ENCODE measurements around the gene TMEM209. TPM values are rescaled to one million over a fixed set of nuclear protein-coding genes. Genes with fewer than 3 reads are reported as not detected.

TMEM209 gene
- total and polyA plus RNA-seq, 3 experiments from 2014 or later = 43.1 to 55.7 (median 52.1) TPM

DNA sequence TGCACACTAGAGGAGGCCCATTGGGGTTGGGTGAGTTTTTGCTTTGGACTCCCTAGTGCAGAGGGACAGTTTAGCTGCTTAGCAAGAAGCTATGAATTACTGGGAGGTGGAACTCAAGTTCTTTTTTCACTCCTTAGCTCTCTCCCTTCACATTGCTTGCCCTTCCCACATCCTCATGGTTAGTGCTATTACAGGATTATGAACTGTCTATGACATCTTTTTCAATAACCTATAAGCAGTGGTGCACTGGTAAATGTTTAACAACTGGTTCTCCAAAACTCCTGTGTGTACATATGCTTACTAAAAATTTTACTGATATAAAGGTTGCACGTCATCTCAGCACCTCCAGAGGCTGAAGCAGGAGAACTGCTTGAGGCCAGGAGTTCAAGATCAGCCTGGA, 8.6 kb upstream of the TMEM209 start:
- Histone ChIP-seq H3K36me3 (ENCODE audit: insufficient read depth, low read length) (no peaks in the 10 kb centered on the region), H3K4me3 (ENCODE audit: low read length) (no peak overlapping the region), H3K9me3 (ENCODE audit: low read length) (no peaks in the 10 kb centered on the region), H3K27ac (ENCODE audit: low read depth, low read length) (no peak overlapping the region), H3K4me1 (ENCODE audit: insufficient read depth, low read length) (no peaks in the 10 kb centered on the region), H3K27me3 (ENCODE audit: insufficient read depth, low read length, poor library complexity, severe bottlenecking) (no peaks in the 10 kb centered on the region)
- Mint-ChIP-seq H3K4me3 (no peak overlapping the region), H3K4me1 (no peaks in the 10 kb centered on the region), H3K27me3 (peaks cover 13 to 22% of the 10 kb centered on the region in 2 donors), H3K27ac (no peak overlapping the region), H3K9me3 (no peaks in the 10 kb centered on the region), H3K36me3 (no peaks in the 10 kb centered on the region)
- ChIA-PET CTCF (no interaction called here), POLR2A (interaction anchor here (0.7 kb wide), 1 partner anchor 1003 kb away, joined by 4 read pairs; no protein-coding TSS in a partner anchor)
- no peak for DNase-seq

DNA sequence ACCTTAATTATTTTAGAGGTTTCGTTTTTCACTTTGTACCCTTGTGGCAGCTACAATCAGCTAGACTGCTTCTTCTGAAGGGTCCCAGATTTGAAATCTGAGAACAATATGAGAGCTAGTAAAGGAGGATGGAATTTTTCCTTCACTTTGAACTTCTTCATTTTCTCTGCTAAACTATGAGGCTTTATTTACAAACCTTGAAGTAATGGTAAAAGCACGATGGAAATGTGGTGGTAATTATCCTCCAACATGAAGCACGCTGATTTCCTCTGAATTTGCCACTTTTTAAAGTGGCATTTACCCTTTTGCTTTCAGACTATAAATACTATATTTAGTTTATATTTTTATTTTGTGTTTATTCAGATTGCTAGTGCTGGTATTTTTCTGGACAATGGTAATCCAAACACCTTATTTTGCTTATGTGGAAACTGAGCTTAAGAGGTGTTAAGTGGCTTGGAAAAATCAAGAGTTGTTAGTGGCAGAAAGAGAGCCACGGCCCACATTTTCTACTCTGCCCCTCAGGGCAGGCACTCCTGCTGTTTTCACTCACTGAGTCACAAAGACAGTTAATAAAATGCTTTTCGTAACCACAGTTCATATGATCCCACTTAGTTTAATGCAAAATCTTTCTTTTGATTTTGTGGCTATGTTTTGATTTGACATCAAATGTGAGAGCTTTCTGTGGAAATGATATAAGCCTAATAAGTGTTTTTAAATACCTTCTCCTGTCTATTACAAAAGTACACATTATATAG, 5.2 kb upstream of the TMEM209 start:
- Histone ChIP-seq H3K4me3 (ENCODE audit: low read length) (no peak overlapping the region), H3K4me1 (ENCODE audit: insufficient read depth, low read length) (peaks cover 6% of the 10 kb centered on the region), H3K9me3 (ENCODE audit: low read length) (no peaks in the 10 kb centered on the region), H3K27ac (ENCODE audit: low read depth, low read length) (no peak overlapping the region), H3K27me3 (ENCODE audit: insufficient read depth, low read length, poor library complexity, severe bottlenecking) (no peaks in the 10 kb centered on the region), H3K36me3 (ENCODE audit: insufficient read depth, low read length) (no peaks in the 10 kb centered on the region)
- POLR2A ChIA-PET = no interaction called here
- CTCF ChIA-PET = interaction anchor here (1.3 kb wide), 1 partner anchor 20 kb away, joined by 3 read pairs; no protein-coding TSS in a partner anchor
- Mint-ChIP-seq H3K27ac (no peak overlapping the region), H3K9me3 (no peaks in the 10 kb centered on the region), H3K36me3 (peaks cover 0 to under 1% (median 0%) of the 10 kb centered on the region in 3 donors), H3K4me1 (peaks cover 3 to 6% (median 4%) of the 10 kb centered on the region in 3 donors), H3K27me3 (peaks cover 9 to 22% of the 10 kb centered on the region in 2 donors), H3K4me3 (no peak overlapping the region)
- no peak for DNase-seq

DNA sequence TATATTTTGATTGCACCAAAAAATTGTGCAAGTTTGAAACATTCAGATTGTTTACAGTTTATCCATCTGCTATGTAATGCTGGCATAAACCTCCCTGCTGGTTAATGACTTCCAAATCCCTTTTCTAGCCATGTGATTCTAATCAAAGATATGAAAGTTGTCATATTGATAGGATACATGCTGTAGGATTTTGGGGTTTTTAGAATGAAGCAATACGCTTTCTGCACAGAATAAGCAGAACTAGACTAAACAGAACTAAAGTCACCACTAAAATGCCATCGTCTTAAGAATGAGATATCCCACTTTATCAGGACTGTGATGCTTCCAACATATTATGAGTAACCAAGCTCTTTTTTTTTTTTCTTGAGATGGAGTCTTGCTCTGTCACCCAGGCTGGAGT, 3.3 kb upstream of the TMEM209 start:
- Histone ChIP-seq H3K27me3 (ENCODE audit: insufficient read depth, low read length, poor library complexity, severe bottlenecking) (no peaks in the 10 kb centered on the region), H3K4me3 (ENCODE audit: low read length) (no peak overlapping the region), H3K36me3 (ENCODE audit: insufficient read depth, low read length) (no peaks in the 10 kb centered on the region), H3K27ac (ENCODE audit: low read depth, low read length) (no peak overlapping the region), H3K9me3 (ENCODE audit: low read length) (no peaks in the 10 kb centered on the region), H3K4me1 (ENCODE audit: insufficient read depth, low read length) (peaks cover 6% of the 10 kb centered on the region)
- Mint-ChIP-seq H3K9me3 (no peaks in the 10 kb centered on the region), H3K27me3 (peaks cover 3 to 13% of the 10 kb centered on the region in 2 donors), H3K4me1 (peaks cover 10 to 21% (median 15%) of the 10 kb centered on the region in 3 donors), H3K4me3 (no peak overlapping the region), H3K36me3 (peaks cover 0 to 10% (median 0%) of the 10 kb centered on the region in 3 donors), H3K27ac (no peak overlapping the region)
- DNase-seq = no peak
- ChIA-PET CTCF (no interaction called here), POLR2A (no interaction called here)

DNA sequence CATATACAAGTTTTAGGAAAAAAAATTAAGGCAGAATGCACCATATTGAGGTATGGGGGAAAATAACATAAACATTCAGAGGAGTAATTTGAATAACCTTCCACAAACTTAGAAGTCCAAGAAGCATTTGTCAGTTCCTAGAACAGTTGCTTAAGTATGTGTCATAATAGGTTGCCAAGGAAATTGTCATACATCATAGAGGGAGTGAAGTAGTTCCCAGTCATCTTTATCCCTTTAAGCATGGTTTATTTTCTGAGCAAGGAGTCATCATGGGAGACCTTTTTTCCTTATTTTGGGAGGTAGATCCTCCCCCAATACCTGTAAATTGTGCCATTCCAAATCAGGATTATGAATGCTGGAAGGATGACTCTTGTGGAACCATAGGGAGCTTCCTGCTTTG, 2.4 kb upstream of the TMEM209 start, which contains the start of gene SSMEM1:
SSMEM1 (plus strand) TSS at position 219 of the 400 bp plus-strand sequence; CDS start at position 270, 51 bp downstream.
- H3K4me3 ChIP-seq (ENCODE audit: low read length) = no peak within 1 kb of the TSS
- H3K9me3 ChIP-seq (ENCODE audit: low read length) = no peaks in the 10 kb centered on the region
- ChIA-PET POLR2A (no interaction called here), CTCF (no interaction called here)
- H3K27ac Mint-ChIP-seq = no peak within 1 kb of the TSS
- no peaks in the 10 kb centered on the region for H3K9me3 Mint-ChIP-seq
- H3K27me3 Mint-ChIP-seq = peaks cover 0 to 7% of the 10 kb centered on the region in 2 donors
- H3K36me3 ChIP-seq (ENCODE audit: insufficient read depth, low read length) = no peaks in the 10 kb centered on the region
- peak within 1 kb of the TSS in 5 of 7 donors; percentile 14 to 75 (median 55) for H3K4me3 Mint-ChIP-seq
- peaks cover 6% of the 10 kb centered on the region for H3K4me1 ChIP-seq (ENCODE audit: insufficient read depth, low read length)
- peaks cover 14 to 27% (median 20%) of the 10 kb centered on the region in 3 donors for H3K4me1 Mint-ChIP-seq
- no peak for DNase-seq
- peak within 1 kb of the TSS; percentile 44 for H3K27ac ChIP-seq (ENCODE audit: low read depth, low read length)
- H3K27me3 ChIP-seq (ENCODE audit: insufficient read depth, low read length, poor library complexity, severe bottlenecking) = no peaks in the 10 kb centered on the region
- H3K36me3 Mint-ChIP-seq = peaks cover 5 to 16% (median 5%) of the 10 kb centered on the region in 3 donors

DNA sequence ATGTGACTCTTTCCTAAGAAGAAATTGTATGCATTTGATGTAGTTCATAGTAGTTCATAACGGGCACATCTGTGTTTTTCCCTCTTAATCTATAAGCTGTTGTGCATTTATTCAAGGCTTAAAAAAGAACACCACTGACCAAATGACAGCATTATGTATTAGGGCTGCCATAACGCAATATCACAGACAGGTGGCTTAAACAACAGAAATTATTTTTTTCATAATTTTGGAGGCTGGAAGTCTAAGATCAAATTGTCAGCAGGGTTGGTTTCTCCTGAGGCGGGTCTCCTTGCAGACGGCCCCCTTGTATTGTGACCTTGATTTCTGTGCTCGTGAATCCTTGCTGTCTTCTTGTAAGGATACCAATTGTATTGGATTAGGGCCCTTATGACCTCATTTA, 1.8 kb upstream of the TMEM209 start:
- DNase-seq = no peak
- Histone ChIP-seq H3K27ac (ENCODE audit: low read depth, low read length) (peak overlapping the region; percentile 44), H3K9me3 (ENCODE audit: low read length) (no peaks in the 10 kb centered on the region), H3K27me3 (ENCODE audit: insufficient read depth, low read length, poor library complexity, severe bottlenecking) (no peaks in the 10 kb centered on the region), H3K4me1 (ENCODE audit: insufficient read depth, low read length) (peaks cover 6% of the 10 kb centered on the region), H3K36me3 (ENCODE audit: insufficient read depth, low read length) (no peaks in the 10 kb centered on the region), H3K4me3 (ENCODE audit: low read length) (no peak overlapping the region)
- Mint-ChIP-seq H3K27ac (no peak overlapping the region), H3K4me1 (peaks cover 17 to 31% (median 20%) of the 10 kb centered on the region in 3 donors), H3K36me3 (peaks cover 5 to 22% (median 8%) of the 10 kb centered on the region in 3 donors), H3K9me3 (no peaks in the 10 kb centered on the region), H3K4me3 (peak overlapping the region in 5 of 7 donors; percentile 14 to 75 (median 55)), H3K27me3 (peaks cover 0 to 3% of the 10 kb centered on the region in 2 donors)
- POLR2A ChIA-PET = no interaction called here
- CTCF ChIA-PET = no interaction called here

DNA sequence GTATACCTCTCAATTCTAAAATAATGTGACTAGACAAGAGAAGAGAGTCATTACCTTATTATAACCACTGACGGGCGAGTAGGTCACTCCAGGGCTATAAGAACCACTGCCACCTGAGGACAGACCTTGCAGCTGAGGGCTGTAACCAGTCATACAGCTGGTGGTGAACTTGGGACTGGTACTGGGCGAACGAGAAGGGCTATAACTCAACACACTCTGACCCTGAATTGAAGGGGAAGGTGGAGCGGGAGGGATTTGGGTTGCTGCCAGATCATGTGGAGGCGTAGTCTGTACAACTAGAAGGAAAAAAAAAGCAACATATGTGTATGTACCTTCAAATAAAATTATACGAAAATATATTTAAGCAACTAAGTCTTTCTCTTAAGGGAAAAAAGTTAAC, 3.4 kb downstream of the TMEM209 start:
- Mint-ChIP-seq H3K4me1 (peaks cover 32 to 56% (median 40%) of the 10 kb centered on the region in 3 donors), H3K27ac (peak overlapping the region in 1 of 8 donors; percentile 39), H3K4me3 (peak overlapping the region in 2 of 7 donors; percentile 36 to 64), H3K27me3 (no peaks in the 10 kb centered on the region), H3K9me3 (no peaks in the 10 kb centered on the region), H3K36me3 (peaks cover 14 to 58% (median 19%) of the 10 kb centered on the region in 3 donors)
- no peaks in the 10 kb centered on the region for H3K9me3 ChIP-seq (ENCODE audit: low read length)
- no peak for DNase-seq
- ChIA-PET POLR2A (no interaction called here), CTCF (interaction anchor here (0.6 kb wide), 1 partner anchor 1215 kb away, joined by 4 read pairs; no protein-coding TSS in a partner anchor)
- H3K27ac ChIP-seq (ENCODE audit: low read depth, low read length) = peak overlapping the region; percentile 29
- H3K4me1 ChIP-seq (ENCODE audit: insufficient read depth, low read length) = peaks cover 6% of the 10 kb centered on the region
- H3K27me3 ChIP-seq (ENCODE audit: insufficient read depth, low read length, poor library complexity, severe bottlenecking) = no peaks in the 10 kb centered on the region
- H3K36me3 ChIP-seq (ENCODE audit: insufficient read depth, low read length) = peaks cover 13% of the 10 kb centered on the region
- no peak overlapping the region for H3K4me3 ChIP-seq (ENCODE audit: low read length)

DNA sequence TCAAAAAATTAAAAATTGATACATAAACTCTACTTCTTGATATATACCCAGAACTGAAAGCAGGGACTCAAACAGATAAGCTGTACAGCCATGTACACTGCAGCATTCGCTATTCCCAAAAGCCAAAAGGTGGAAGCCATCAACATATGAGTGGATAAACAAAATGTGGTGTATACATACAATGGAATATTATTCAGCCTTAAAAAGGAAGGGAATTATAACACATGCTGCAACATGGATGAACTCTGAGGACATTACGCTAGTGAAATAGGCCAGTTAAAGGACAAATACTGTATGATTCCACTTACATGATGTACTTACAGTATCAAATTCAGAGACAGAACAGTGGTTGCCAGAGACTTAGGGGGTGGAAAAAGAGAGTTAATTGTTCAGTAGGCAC, 8.1 kb downstream of the TMEM209 start:
- DNase-seq = no peak
- H3K27ac Mint-ChIP-seq = peak overlapping the region in 3 of 8 donors; percentile 3 to 69 (median 8)
- Histone ChIP-seq H3K27ac (ENCODE audit: low read depth, low read length) (no peak overlapping the region), H3K9me3 (ENCODE audit: low read length) (no peaks in the 10 kb centered on the region), H3K36me3 (ENCODE audit: insufficient read depth, low read length) (peaks cover 20% of the 10 kb centered on the region), H3K4me1 (ENCODE audit: insufficient read depth, low read length) (no peaks in the 10 kb centered on the region), H3K4me3 (ENCODE audit: low read length) (no peak overlapping the region), H3K27me3 (ENCODE audit: insufficient read depth, low read length, poor library complexity, severe bottlenecking) (no peaks in the 10 kb centered on the region)
- H3K9me3 Mint-ChIP-seq = no peaks in the 10 kb centered on the region
- H3K4me1 Mint-ChIP-seq = peaks cover 15 to 25% (median 19%) of the 10 kb centered on the region in 3 donors
- CTCF ChIA-PET = no interaction called here
- H3K4me3 Mint-ChIP-seq = no peak overlapping the region
- peaks cover 9 to 69% (median 13%) of the 10 kb centered on the region in 3 donors for H3K36me3 Mint-ChIP-seq
- no peaks in the 10 kb centered on the region for H3K27me3 Mint-ChIP-seq
- POLR2A ChIA-PET = no interaction called here

DNA sequence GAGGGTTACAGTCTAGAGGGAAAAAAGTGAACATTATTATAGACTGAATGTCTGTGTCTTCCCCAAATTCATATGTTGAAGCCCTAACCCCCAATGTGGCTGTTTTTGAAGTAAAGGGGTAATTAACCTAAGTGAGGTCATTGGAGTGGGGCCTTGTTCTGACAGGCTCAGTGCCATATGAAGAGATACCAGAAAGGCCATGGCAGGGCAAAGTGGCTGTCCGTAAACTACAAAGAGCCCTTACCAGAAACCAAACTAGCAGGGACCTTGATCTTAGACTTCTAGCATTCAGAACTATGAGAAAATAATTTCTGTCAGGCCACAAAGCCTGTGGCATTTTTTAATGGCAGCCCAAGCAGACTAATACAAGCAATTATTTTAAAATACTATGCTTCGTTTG, 8.7 kb downstream of the TMEM209 start:
- H3K36me3 Mint-ChIP-seq = peaks cover 4 to 70% (median 9%) of the 10 kb centered on the region in 3 donors
- H3K27me3 Mint-ChIP-seq = no peaks in the 10 kb centered on the region
- H3K9me3 Mint-ChIP-seq = no peaks in the 10 kb centered on the region
- no peak for DNase-seq
- POLR2A ChIA-PET = no interaction called here
- no peak overlapping the region for H3K4me3 ChIP-seq (ENCODE audit: low read length)
- no peaks in the 10 kb centered on the region for H3K9me3 ChIP-seq (ENCODE audit: low read length)
- H3K4me1 ChIP-seq (ENCODE audit: insufficient read depth, low read length) = no peaks in the 10 kb centered on the region
- no peak overlapping the region for H3K4me3 Mint-ChIP-seq
- H3K36me3 ChIP-seq (ENCODE audit: insufficient read depth, low read length) = peaks cover 16% of the 10 kb centered on the region
- no peak overlapping the region for H3K27ac Mint-ChIP-seq
- peaks cover 11 to 21% (median 16%) of the 10 kb centered on the region in 3 donors for H3K4me1 Mint-ChIP-seq
- no peak overlapping the region for H3K27ac ChIP-seq (ENCODE audit: low read depth, low read length)
- CTCF ChIA-PET = no interaction called here
- H3K27me3 ChIP-seq (ENCODE audit: insufficient read depth, low read length, poor library complexity, severe bottlenecking) = no peaks in the 10 kb centered on the region
